HG02852 (cell line): Measurements from ENCODE around the gene MFSD2A.
"Not testable (repeated sequence)": the region's sequence is repeated elsewhere in the genome, so short reads cannot be mapped to it uniquely, and the experiment has no call there.

Experiments used
- ATAC-seq: cut with Tn5 transposase; IDR thresholded peaks from one replicate; pipeline ENCODE4 v1.9.1; 2021; ENCODE audit warnings: mild to moderate bottlenecking, moderate library complexity; ENCODE audit not compliant: unreplicated experiment

The MFSD2A gene

GRCh38 chr1:39954870-39955546, at the start of gene MFSD2A:
Gene MFSD2A (plus strand): TSS chr1:39955145. CDS start chr1:39955293, 148 bp downstream.
- peak; percentile 66 for ATAC-seq

DNA sequence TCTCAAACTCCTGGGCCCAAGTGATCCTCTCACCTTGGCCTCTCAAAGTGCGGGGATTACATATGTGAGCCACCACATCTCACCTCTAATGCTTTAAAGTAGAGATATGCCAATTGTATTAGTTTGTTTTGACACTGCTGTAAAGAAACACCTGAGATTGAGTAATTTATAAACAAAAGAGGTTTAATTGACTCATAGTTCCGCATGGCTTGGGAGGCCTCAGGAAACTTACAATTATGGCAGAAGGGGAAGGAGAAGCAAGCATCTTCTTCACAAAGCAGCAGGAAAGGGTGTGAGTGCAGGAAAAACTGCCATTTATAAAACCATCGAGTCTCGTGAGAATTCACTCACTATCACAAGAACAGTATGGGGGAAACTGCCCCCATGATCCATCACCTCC, 49.8 kb upstream of the MFSD2A start:
- no peak for ATAC-seq

DNA sequence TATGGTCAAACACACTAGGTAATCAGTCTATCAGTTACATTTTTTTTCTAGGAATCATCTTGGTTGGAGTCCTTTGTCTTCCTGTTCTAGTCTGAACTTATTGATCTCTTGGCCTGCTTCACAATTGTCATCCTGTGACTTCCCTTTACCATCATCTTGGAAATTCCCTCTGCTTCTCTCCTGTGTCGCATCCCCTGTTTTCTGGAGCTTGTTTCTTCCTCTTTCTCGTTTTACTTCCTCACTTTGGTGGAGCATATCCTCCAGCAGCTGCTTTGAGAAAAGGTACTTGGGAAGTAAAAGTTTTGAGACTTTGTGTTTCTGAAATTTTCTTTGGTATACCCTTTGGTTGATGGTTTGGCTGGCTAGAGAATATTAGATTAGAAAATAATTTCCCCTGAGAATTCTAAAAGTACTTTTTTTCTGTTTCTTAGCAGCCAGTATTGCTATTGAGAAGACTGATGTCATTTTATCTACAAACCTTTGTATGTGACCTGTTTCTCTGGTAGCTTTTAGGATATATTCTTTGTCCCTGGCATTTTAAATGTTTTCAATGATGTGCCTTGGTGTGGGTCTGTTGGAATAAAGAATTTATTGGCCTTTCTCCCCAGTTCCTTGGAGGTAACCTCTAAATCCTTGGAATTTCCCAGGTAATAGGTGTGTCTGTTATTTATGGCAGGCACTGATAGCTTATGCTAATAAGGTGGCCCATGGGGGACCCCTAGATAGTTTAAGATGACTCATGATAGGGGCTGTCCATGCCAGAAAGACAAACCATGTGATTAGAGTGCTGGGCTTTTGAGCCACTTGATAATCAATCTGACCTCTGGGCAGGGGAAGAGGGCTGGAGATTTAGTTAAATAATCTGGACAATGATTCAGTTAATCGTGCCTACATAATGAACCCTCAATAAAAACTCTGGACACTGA, 47.2 kb upstream of the MFSD2A start:
- no peak for ATAC-seq

GRCh38 chr1:39908534-39908933, 46.4 kb upstream of the MFSD2A start:
- ATAC-seq: no peak

GRCh38 chr1:39910263-39910662, 44.7 kb upstream of the MFSD2A start:
- ATAC-seq: no peak

GRCh38 chr1:39913136-39913535, 41.8 kb upstream of the MFSD2A start:
- not testable (repeated sequence) for ATAC-seq

GRCh38 chr1:39915499-39916129, 39.3 kb upstream of the MFSD2A start:
- ATAC-seq: no peak

DNA sequence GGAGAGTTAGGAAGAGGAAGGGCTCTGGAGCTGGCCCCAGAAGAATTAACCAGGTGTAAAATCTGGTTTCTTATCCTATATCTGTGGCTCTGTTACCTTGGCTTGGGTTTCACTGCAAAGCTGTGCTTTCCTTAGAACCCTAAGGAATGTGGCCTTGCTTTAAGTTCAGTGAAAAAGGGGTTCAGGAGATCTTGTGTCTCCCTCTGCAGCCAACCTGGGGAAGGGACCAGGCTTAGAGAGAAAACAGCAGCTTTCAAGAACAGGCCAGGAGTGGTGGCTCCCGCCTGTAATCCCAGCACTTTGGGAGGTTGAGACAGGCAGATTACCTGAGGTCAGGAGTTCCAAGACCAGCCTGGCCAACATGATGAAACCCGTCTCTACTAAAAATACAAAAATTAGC, 37.1 kb upstream of the MFSD2A start:
- no peak for ATAC-seq

DNA sequence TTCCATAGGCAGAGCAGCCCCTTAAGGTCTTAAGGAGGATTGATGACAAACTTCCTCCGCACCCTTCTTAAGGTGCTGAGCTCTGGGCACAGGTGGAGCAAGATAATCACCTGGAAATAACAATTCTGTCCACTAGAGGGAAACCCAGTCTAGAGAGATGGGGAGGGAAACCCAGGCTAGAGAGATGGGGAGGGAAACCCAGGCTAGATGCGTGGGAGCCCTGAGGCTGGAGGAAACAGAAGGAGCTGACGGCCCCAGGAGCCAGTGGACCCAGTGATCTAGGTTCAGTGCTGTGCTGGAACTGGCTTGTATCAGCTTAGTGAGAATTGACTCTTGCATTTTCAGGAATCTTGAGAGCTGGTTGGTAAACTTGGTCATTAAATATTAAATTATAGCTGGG, 35.4 kb upstream of the MFSD2A start:
- no peak for ATAC-seq

- no peak for ATAC-seq
These were observed 32.7 kb upstream of the MFSD2A start for GRCh38 chr1:39922251-39922688.

DNA sequence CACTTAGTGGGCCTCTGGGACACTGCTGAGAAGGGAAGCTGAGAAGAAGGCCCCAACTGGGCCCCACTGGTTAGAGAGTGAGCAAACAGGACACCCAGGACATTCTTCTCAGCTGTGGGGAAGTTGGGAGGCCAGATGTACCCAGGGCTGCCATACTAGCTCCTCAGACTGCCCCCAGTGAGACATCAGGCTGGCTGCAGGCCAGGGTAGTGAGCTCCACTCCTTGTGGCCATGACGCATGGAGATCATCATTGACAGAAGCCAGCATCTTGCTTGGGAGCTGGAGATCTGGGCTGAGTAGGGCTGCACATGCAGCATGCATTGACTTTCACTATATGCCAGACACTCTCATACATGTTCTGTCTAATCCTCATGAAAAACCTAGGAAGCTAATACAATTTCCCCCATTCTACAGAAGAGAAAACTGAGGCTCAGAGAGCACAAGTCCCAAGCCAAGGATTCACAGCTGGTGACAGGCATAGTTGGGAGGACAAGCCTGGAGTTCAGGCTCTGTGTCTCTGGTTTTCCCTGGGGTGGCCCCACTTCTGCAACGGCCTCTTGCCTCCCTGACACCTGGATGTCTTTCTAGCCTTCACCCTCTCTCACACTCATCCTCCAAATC, 29.1 kb upstream of the MFSD2A start:
- no peak for ATAC-seq

DNA sequence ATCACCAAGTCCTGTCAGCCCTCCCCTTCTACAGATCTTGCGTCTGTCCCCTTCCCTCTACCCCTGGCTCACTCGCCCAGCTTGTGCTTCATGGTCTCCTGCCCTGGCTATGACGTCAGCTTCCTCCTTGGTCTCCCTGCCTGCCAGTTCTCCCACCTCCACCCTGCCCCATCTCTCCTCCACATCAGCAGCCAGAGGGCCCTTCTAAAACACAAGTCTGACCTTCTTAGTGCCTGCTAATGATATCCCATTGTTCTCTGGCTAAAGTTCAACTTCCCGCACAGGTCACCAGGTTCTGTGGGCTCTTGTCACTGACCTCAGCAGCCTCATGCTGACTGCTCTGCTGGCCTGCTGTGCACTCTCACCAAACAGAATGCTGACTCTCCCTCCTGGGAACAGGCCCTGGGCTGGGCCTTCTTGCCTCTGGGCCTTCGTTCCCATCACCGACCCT, 28.6 kb upstream of the MFSD2A start:
- no peak for ATAC-seq

- ATAC-seq: no peak
These were observed 28.1 kb upstream of the MFSD2A start for GRCh38 chr1:39926820-39927219.

- no peak for ATAC-seq
These were observed 27.4 kb upstream of the MFSD2A start for GRCh38 chr1:39927538-39927937.

GRCh38 chr1:39928809-39929587, 25.9 kb upstream of the MFSD2A start:
- no peak for ATAC-seq

DNA sequence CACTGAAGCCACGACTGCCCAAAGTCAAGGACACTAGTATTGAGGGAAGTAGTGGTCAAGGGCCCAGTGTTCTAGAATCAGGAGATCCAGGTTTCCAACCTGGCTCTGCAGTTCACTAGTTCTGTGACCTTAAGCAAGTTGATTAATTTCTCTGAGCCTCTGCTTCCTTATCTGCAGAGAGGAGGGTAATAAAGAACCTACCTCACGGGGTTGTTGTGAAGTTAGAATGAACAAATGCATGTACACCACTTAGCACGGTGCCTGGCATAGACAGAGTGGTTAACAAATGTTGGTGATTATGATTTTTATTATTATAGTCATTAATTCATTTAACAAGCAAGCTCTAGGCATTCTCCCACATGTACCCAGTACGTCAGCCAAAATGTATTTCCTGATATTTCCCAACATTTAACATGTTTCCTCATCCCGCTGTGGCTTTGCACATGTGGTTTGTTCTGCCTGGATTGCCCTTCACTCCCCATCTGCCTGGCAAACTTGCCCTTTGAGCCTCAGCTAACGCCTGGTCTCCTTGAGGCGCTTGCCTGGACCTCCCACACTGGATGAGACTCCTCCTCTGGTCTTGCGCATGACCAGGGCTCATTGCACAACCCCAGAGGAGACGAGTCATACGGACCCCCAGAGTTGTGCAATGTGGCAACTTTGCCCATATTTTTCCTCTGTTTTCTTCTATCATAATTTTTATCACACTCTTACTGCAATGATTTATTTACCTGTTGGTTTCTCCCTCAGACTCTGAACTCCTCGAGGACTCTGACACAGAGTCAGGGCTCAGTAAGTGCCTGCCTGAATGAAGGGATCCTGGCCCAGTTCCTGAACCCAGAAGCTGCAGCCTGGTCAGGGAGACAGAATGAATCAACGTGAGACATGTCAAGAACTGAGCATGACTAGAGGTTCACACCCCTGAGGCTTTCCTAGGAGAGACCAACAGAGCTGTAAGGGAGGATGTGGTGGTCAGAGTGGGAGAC, 20.7 kb upstream of the MFSD2A start:
- ATAC-seq: no peak

DNA sequence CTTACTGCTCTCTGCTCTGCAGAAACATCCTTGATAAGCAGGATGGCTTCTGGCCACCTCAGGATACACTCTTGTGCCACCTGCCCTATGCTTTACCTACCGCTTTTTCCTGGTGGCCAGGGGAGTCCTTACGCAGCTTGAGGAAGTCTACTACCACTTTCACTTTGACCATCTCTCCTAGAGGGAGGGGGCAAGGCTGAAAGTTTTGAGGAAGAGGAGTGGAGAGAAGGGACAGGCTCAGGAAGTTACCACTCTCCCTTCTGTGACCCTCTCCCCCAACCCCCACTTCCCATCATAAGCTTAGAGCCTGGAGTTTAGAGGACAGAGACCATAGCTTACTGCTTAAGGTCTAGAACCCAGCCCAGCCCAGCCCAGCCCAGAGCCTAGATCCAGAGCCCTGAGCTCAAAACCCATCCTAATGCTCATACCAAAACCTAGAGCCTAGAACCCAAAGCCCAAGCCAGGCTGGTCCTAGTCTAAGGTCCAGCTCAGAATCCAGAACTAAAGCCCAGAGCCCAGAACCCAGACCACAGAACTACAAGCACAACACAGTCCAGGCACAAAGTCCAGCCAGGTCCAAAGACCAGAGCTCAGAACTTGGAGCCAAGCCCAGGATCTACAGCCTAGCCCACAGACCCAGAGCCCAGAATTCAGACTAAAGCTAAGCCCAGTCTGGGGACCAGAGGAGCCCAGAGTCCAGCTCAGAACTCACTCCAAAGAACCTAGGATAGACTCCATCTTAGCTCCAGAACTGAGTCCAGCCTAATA, 18.0 kb upstream of the MFSD2A start:
- ATAC-seq: no peak

- no peak for ATAC-seq
These were observed 16.1 kb upstream of the MFSD2A start for GRCh38 chr1:39938856-39939255.
